Measurements from ENCODE around the gene GTPBP3. TPM values are rescaled to one million over a fixed set of nuclear protein-coding genes. Genes with fewer than 3 reads are reported as not detected.
A peak's percentile ranks its signal among the peaks of the same experiment; 100 is the strongest.

GTPBP3 gene
- total and polyA plus RNA-seq, 9 of the 15 experiments (the other 6 are each of a cell fraction or from before 2014, with no cell fraction given), result 4.9 to 124 (median 22.6) TPM

- TF ChIP-seq MECOM (CRISPR knock-in tag; IDR thresholded peaks at IDR 0.05) (peak; percentile 67; the same call in 1 of the 2 replicates), KDM2B (CRISPR knock-in tag; IDR thresholded peaks at IDR 0.05) (peak; percentile 32; the same call in 1 of the 2 replicates), ARNT (IDR thresholded peaks at IDR 0.05) (peak; percentile 93 to 96), MCM2 (IDR thresholded peaks at IDR 0.05; ENCODE audit: low read depth) (no peak), TEAD1 (CRISPR knock-in tag; IDR thresholded peaks at IDR 0.05) (peak in 1 of 2 experiments; percentile 60; a peak in 3 of 4 replicates), CAMTA2 (CRISPR knock-in tag; conservative IDR thresholded peaks at IDR 0.05) (0 out of 2 replicates have a peak, but pooled peaks have one; percentile 34), CHCHD3 (CRISPR knock-in tag; IDR thresholded peaks at IDR 0.05) (no peak), NFIC (IDR thresholded peaks at IDR 0.05) (peak; percentile 59; the same call in 1 of the 2 replicates), E2F3 (CRISPR knock-in tag; IDR thresholded peaks at IDR 0.05) (peak; percentile 94), ZNF696 (CRISPR knock-in tag; conservative IDR thresholded peaks at IDR 0.05) (no peak), NR2C1 (IDR thresholded peaks at IDR 0.05) (peak; percentile 92), NR2C1 (tag; IDR thresholded peaks at IDR 0.05) (peak; percentile 91), ZBTB43 (CRISPR knock-in tag; IDR thresholded peaks at IDR 0.05) (peak; percentile 86), EZH2 (IDR thresholded peaks at IDR 0.05; ENCODE audit: borderline replicate concordance, low read depth, low read length) (no peak), ZNF551 (CRISPR knock-in tag; IDR thresholded peaks at IDR 0.05) (no peak), FOXJ2 (tag; IDR thresholded peaks at IDR 0.05) (peak; percentile 82; the same call in 1 of the 2 replicates), HNRNPLL (IDR thresholded peaks at IDR 0.05; ENCODE audit: low read depth, low read length, poor library complexity, severe bottlenecking) (peak; percentile 88), TAF7 (tag; IDR thresholded peaks at IDR 0.05) (peak; percentile 87), ZNF589 (CRISPR knock-in tag; IDR thresholded peaks at IDR 0.05; ENCODE audit: low read depth) (no peak), FOXK1 (CRISPR knock-in tag; IDR thresholded peaks at IDR 0.05; ENCODE audit: borderline replicate concordance) (peak; percentile 78; the same call in 1 of the 2 replicates), SUPT5H (IDR thresholded peaks at IDR 0.05) (peak; percentile 89), ETS1 (conservative IDR thresholded peaks at IDR 0.05; ENCODE audit: control insufficient read depth, low read depth, low read length) (peak; percentile 70), TBP (optimal IDR thresholded peaks at IDR 0.05; ENCODE audit: low read depth, low read length) (peak; percentile 94), MITF (IDR thresholded peaks at IDR 0.05) (no peak), CREB3L1 (IDR thresholded peaks at IDR 0.05; ENCODE audit: borderline replicate concordance, low read depth) (peak; percentile 81)
Measured at GRCh38 chr19:17336872-17337674, at the start of gene GTPBP3 (continued).
